Measurements from ENCODE around the gene KRTAP9-8.

The KRTAP9-8 gene

GRCh38 chr17:41284043-41284442 is 46.2 kb downstream of the KRTAP9-8 start:
- H3K4me2 ChIP-seq = no peak overlapping the region
- no peak for TF ChIP-seq Cebpa-rat (IDR thresholded peaks at IDR 0.05)
- no peak overlapping the region for H3K27ac ChIP-seq

GRCh38 chr17:41284546-41284945 is 46.7 kb downstream of the KRTAP9-8 start:
- TF ChIP-seq Cebpa-rat (IDR thresholded peaks at IDR 0.05) = no peak

More at GRCh38 chr17:41284043-41284442, 46.2 kb downstream of the KRTAP9-8 start:
- Histone ChIP-seq H3K9ac (no peak overlapping the region), H3K4me3 (no peak overlapping the region), H3K36me3 (no peaks in the 10 kb centered on the region), H3K9me3 (no peaks in the 10 kb centered on the region), H3K27me3 (no peaks in the 10 kb centered on the region), H3K4me1 (no peaks in the 10 kb centered on the region), H4K20me1 (no peaks in the 10 kb centered on the region)

GRCh38 chr17:41287050-41287449 is 49.3 kb downstream of the KRTAP9-8 start:
- Histone ChIP-seq H3K9ac (no peak overlapping the region), H3K4me1 (no peaks in the 10 kb centered on the region), H4K20me1 (no peaks in the 10 kb centered on the region), H3K27ac (no peak overlapping the region), H3K4me3 (no peak overlapping the region), H3K4me2 (no peak overlapping the region), H3K9me3 (no peaks in the 10 kb centered on the region), H3K36me3 (no peaks in the 10 kb centered on the region), H3K27me3 (no peaks in the 10 kb centered on the region)
- TF ChIP-seq Cebpa-rat (IDR thresholded peaks at IDR 0.05) = no peak

More at GRCh38 chr17:41284546-41284945, 46.7 kb downstream of the KRTAP9-8 start:
- H3K4me2 ChIP-seq = no peak overlapping the region
- no peaks in the 10 kb centered on the region for H3K27me3 ChIP-seq
- no peaks in the 10 kb centered on the region for H3K4me1 ChIP-seq
- H3K9ac ChIP-seq = no peak overlapping the region
- H3K4me3 ChIP-seq = no peak overlapping the region
- H3K9me3 ChIP-seq = no peaks in the 10 kb centered on the region
- H3K36me3 ChIP-seq = no peaks in the 10 kb centered on the region
- no peaks in the 10 kb centered on the region for H4K20me1 ChIP-seq
- no peak overlapping the region for H3K27ac ChIP-seq

All from BLaER1 (cell line).